GM18508 (cell line): ENCODE results near the gene THTPA.
"Not testable (repeated sequence)": the region's sequence is repeated elsewhere in the genome, so short reads cannot be mapped to it uniquely, and the experiment has no call there.

Experiments
- ATAC-seq: cut with Tn5 transposase; IDR thresholded peaks from one replicate; pipeline ENCODE4 v1.9.1; 2021; ENCODE audit warnings: moderate number of reproducible peaks; ENCODE audit not compliant: insufficient read depth, unreplicated experiment

Gene THTPA

GRCh38 chr14:23532658-23533057 is 23.4 kb upstream of the THTPA start:
- no peak for ATAC-seq

DNA sequence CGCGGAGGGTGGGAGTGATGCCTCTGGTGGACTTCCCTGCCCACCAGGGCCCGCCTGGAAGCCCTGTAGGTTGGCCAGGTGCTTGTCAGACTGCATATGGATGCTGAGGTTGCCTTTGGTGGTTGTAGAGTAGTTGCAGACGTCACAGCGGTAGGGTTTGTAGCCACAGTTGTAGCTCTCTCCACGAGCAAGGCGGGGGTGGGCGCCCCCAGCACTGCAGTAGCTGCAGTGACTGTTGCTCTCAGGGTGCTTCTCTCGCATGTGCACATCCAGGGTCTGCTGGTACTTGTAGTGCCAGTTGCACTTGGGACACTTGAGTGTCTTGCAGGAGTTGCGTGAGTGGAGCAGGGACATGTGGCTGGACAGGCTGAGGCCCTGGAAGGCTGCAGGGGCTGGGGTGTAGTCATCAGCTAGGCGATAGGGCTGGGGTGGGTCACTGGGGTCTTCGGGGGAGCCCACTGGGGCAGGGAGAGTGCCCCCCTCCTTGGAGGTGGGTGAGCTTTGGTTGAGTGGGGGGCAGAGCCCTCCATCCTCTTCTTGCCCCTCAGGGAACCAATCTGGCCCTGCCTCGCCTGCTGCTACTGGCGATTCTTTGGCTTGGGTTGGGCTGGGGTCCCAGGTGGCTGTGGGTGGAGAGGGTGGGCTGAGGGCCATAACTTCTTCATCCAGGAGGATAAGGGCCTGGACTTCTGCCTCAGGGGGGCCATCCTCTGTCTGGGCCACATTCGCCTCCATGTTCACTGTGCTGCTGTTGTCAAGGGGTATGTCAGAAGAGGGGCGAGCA is 22.2 kb upstream of the THTPA start:
- no peak for ATAC-seq

- no peak for ATAC-seq
Measured at GRCh38 chr14:23535943-23536342, 20.1 kb upstream of the THTPA start.

- no peak for ATAC-seq
Measured at GRCh38 chr14:23536494-23536893, 19.6 kb upstream of the THTPA start.

DNA sequence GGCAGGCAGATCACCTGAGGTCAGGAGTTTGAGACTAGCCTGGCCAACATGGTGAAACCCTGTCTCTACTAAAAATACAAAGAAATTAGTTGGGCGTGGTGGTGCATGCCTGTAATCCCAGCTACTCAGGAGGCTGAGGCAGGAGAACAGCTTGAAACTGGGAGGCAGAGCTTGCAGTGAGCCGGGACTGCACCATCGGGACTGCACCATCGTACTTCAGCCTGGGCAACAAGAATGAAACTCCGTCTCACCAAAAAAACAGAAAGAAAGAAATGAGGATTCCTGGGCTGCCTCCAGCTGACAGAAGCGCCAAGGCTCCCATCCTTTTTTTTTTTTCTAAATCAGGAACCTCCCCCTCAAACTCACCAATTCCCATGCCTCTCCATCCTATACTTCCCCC is 19.2 kb upstream of the THTPA start:
- ATAC-seq, result not testable (repeated sequence)

DNA sequence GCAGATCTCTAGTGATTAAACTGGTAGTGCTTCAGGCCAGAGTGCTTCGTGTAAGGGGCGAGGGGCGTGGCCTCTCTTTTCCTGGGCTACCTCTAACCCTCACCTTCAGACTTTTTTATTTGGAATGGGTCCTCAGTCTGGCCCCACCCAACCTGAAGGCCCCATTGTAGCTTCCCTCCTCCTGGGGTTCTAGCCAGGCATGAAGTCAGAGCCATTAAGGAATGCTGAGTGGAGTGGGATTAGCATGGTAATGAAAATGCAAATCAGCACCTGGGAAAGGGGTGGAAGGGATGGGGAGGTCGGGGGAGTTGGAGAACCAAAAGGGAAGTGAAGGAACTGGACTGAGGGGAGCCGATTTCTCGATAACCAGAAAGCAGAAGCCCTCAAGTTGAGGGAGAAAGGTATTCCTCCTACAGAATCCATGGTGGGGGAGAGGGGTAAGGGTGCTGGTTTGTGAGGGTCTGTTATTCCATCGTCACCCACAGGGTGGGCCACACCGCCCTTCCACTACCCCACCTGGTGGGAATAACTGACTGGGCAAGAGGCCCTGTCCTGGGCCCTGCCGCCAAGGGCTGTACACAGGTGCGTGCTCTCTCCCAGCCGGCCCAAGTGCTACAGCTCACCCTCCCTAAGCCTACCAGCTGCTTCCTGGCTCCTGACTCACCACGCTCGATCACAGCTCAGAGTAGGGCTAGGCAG is 18.6 kb upstream of the THTPA start:
- ATAC-seq, result no peak

- no peak for ATAC-seq
Measured at GRCh38 chr14:23538050-23538718, 17.9 kb upstream of the THTPA start.

GRCh38 chr14:23538785-23539184 is 17.3 kb upstream of the THTPA start:
- ATAC-seq, result no peak

GRCh38 chr14:23539248-23540140 is 16.6 kb upstream of the THTPA start:
- ATAC-seq, result no peak

- ATAC-seq, result no peak
Measured at GRCh38 chr14:23540141-23540469, 16.0 kb upstream of the THTPA start.

DNA sequence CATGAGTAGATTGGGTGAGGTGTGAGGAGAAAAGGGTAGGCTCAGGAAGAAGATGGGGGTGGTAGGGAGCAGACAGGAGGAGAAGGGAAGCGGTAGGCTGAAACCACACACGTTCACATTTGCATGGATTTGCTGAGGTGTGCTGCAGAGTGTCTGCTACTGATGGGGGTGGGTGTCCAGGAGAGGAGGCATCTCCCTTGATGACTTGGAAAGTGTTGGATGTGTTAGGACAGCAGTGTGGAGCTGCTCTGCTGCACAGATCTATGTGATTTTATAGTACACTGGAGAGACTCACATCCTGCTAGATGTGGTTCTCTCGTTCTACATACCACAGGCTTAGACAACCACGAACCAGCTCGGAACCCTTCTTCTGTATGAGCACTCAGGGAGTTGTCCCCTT is 13.8 kb upstream of the THTPA start:
- no peak for ATAC-seq

DNA sequence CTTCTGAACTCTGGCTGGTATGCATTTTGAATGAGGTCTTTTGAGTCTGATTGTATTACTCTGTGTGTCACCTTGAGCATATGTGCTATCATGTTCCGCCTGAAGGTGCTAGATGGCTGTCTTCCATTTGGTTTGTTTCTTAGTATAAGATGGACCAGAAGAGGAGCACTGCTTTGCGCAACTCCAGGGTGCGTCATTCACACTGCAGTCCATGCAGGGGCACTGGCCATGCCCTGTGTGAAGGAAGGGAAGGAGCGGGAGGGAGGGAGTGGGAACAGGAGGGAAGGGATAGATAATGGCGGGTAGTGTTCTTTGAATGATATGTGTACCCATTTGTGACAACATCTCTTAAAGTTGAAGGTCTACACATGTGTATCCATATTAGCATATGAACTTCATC is 12.7 kb upstream of the THTPA start:
- ATAC-seq, result no peak

GRCh38 chr14:23544511-23545447 is 11.3 kb upstream of the THTPA start:
- no peak for ATAC-seq

- ATAC-seq, result no peak
Measured at GRCh38 chr14:23545740-23546365, 10.2 kb upstream of the THTPA start.

DNA sequence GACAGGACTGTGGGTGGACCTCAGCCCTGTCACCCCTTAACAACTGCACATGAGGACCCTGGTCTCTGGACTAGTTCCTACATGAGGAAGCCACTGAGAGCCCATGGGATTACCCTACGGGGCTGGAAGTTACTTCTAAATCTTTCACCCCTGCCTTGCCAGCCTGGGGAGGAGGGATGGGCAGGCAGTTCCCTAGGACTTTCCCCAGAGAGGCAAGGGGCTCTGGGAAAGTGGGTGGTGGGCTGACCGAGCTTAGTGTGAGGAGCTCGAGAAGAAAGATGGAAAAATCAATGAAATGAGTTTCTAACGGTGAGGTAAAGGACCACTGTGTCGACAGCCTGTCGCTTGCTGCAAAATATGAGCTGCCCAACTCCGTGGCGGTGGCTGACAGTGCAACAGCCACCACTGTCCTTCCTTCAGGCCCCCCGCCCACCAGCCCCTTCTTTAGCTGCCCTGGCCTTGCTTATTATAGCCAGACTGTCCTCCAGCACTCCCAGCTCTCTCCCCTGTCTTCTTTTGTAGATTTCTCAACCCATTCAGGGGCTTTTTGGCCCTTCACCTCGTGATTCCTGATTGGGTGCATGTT is 9.5 kb upstream of the THTPA start:
- no peak for ATAC-seq

GRCh38 chr14:23547924-23548323 is 8.1 kb upstream of the THTPA start:
- ATAC-seq, result no peak

- ATAC-seq, result no peak
Measured at GRCh38 chr14:23548351-23549318, 7.4 kb upstream of the THTPA start.
